ENCODE results near the gene PIGT. TPM values are rescaled to one million over a fixed set of nuclear protein-coding genes. Genes with fewer than 3 reads are reported as not detected.

Gene PIGT
- total and polyA plus RNA-seq, 5 experiments from 2014 or later: 73.4 to 90.6 (median 80.1) TPM

DNA sequence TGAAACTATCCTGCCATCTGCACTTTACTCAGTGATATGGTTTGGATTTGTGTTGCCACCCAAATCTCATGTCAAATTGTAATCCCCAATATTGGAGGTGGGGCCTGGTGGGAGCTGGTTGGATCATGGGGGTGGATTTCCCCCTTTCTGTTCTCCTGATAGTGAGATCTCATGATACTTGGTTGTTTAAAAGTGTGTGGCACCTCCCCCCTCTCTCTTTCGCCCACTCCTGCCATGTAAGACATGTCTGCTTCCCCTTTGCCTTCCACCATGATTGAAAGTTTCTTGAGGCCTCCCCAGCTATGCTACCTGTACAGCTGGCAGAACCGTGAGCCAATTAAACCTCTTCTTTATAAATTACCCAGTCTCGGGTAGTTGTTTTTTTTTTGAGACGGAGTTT lies 18.0 kb downstream of the PIGT start:
- Mint-ChIP-seq H3K36me3 (peaks cover 0 to 25% (median 0%) of the 10 kb centered on the region in 3 donors), H3K27me3 (no peaks in the 10 kb centered on the region), H3K9me3 (no peaks in the 10 kb centered on the region), H3K4me3 (no peak overlapping the region), H3K27ac (peak overlapping the region in 2 of 10 donors; percentile 67 to 71), H3K4me1 (peaks cover 5 to 23% (median 15%) of the 10 kb centered on the region in 4 donors)
- DNase-seq: no peak
- POLR2A ChIA-PET: interaction anchor here (1.0 to 1.5 kb wide), 2 partner anchors 18 to 60 kb away, joined by 3 read pairs; partner anchors contain the start of gene PIGT
- no peak for ATAC-seq

DNA sequence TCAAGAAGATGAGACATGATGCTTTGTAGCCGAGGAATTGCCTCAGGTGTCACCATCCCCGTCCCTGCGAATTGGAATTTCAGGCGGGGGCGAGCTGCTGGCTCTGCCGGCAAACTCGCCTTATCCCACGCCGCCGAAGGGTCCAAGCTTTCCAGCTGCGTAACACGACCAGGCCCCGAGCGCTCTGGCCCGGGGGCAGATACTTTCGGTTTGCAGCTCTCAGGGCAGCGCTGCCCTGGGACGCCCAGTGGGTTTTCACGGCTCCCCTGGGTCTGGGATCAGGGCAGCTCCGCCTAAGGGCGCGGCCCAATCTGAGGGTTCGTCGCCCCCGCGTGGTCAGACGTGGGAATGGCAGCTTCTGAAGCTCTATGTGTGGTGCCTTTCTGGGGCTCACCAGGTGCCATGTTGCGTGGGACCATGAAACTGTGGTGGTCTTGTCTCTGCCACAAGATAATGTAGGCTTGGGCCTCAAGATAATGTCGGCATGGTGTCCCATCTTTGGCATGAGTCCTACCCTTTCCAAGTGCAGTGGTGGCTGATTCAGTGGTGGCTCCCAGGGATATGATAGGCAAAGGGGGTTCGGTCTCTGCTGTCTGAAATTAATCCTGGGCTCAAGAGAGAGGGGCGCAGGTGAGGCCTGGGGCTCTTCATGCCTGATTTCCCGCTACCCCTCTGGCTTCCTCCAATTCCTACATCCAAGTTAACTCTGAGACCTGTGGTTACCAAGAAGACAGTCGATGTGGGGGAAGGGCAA lies 21.0 kb downstream of the PIGT start:
- DNase-seq (peak; percentile 78 to 92 (median 86)), ATAC-seq (peak; percentile 99 to 100)
- POLR2A ChIA-PET: interaction anchor here (0.6 to 3.2 kb wide), 9 partner anchors 21 to 534 kb away, joined by 3 to 67 read pairs (median 5); partner anchors contain the start of genes PIGT and SYS1
- peaks cover 5 to 23% (median 15%) of the 10 kb centered on the region in 4 donors for H3K4me1 Mint-ChIP-seq
- no peaks in the 10 kb centered on the region for H3K9me3 Mint-ChIP-seq
- H3K4me3 Mint-ChIP-seq: peak overlapping the region; percentile 75 to 88 (median 84)
- H3K27ac Mint-ChIP-seq: peak overlapping the region; percentile 22 to 86 (median 80)
- peaks cover 0 to 14% (median 0%) of the 10 kb centered on the region in 3 donors for H3K36me3 Mint-ChIP-seq
- no peaks in the 10 kb centered on the region for H3K27me3 Mint-ChIP-seq

DNA sequence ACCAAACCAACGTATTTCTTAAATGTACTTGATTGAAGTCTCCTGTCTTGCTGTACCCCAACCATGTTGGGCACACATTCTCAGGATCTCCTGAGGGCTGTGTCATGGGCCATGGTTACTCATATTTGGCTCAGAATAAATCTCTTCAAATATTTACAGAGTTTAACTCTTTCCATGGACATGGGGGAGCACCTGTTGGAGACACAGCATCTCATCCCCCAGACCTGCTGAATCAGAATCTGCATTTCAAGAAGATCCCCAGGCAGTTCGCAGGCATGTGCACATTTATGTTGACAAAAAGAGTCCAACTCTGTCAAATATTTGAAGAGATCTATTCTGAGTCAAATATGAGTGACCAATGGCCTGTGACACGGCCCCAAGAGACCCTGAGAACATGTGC lies 24.5 kb downstream of the PIGT start:
- Mint-ChIP-seq H3K27ac (no peak overlapping the region), H3K9me3 (no peaks in the 10 kb centered on the region), H3K36me3 (no peaks in the 10 kb centered on the region), H3K4me3 (no peak overlapping the region), H3K4me1 (peaks cover 23 to 33% (median 28%) of the 10 kb centered on the region in 4 donors), H3K27me3 (peaks cover 0 to 15% (median 0%) of the 10 kb centered on the region in 5 donors)
- ATAC-seq (no peak), DNase-seq (no peak)
- POLR2A ChIA-PET: no interaction called here

DNA sequence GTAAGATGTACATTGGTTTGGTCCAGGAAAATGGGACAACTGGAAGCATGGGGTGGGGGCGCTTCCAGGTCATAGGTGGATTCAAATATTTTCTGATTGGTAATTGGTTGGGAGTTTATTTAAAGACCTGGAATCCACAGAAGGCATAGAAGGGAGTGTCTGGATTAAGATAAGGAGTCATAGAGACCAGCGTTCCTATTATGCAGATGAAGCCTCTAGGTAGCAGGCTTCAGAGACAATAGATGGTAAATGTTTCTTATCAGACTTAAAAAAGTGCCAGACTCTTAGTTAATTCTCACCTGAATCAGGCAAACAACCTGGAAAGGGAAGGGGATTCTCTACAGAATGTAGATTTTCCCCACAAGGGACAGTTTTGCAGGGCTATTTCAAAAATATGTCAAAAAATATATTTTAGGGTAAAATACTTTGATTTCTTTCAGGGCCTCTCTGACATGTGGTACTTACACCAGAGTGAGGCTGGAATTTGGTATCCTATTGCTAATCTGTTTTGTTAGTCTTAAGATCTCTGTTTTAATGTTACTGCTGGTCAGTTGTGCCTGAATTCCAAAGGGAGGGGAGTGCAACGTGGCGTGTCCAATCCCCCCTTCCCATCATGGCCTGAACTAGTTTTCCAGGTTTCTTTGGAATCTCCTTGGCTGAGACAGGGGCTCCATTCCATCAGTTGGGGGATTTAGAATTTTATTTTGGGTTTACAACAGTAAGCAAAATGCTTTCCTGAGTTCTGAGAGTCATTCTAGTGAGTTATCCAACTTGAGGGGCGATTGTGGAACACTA lies 25.1 kb downstream of the PIGT start:
- Mint-ChIP-seq H3K4me3 (no peak overlapping the region), H3K36me3 (no peaks in the 10 kb centered on the region), H3K4me1 (peaks cover 23 to 36% (median 33%) of the 10 kb centered on the region in 4 donors), H3K27me3 (peaks cover 0 to 22% (median 0%) of the 10 kb centered on the region in 5 donors), H3K27ac (no peak overlapping the region), H3K9me3 (no peaks in the 10 kb centered on the region)
- DNase-seq (no peak), ATAC-seq (no peak)
- POLR2A ChIA-PET: no interaction called here

DNA sequence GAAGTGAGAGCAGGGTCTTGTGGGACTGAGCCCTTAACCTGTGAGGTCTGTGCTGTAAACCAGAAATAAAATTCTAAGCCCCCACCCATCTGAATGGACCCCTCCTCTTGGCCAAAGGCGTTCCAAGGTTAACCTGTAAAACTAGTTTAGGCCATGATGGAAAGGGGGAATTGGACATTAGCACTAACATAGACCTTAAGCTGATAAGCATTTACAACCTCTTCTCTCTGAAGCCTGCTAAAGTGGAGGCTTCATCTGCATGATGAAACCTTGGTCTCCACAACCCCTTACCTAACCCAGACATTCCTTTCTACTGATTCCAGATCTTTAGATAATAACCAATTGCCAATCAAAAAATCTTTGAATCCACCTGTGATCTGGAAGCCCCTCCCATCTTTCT lies 25.8 kb downstream of the PIGT start:
- H3K27me3 Mint-ChIP-seq: peaks cover 0 to 26% (median 0%) of the 10 kb centered on the region in 5 donors
- peaks cover 23 to 31% (median 30%) of the 10 kb centered on the region in 4 donors for H3K4me1 Mint-ChIP-seq
- no peaks in the 10 kb centered on the region for H3K36me3 Mint-ChIP-seq
- no peak overlapping the region for H3K4me3 Mint-ChIP-seq
- no peak for DNase-seq
- POLR2A ChIA-PET: no interaction called here
- H3K27ac Mint-ChIP-seq: peak overlapping the region in 1 of 10 donors; percentile 7
- no peaks in the 10 kb centered on the region for H3K9me3 Mint-ChIP-seq
- no peak for ATAC-seq

DNA sequence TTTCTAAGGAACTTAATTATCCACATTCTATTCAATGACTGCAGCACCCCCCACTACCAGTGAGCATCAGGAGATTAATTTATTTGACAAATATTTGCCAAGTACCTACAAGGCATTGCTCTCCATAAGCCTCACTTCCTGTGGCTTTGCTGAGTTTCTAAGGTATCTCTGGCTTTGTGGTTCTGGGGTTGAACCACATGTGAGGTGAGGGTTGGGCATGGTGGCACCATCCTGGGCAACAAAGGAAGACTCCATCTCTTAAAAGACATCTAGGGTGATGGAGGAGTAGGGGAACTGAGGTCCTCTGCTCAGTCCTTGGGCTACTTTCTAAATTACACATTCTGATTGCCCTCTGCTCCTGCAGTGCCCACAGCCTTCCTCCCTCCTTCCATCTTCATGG lies 28.1 kb downstream of the PIGT start:
- Mint-ChIP-seq H3K36me3 (peaks cover 0 to 10% (median 5%) of the 10 kb centered on the region in 3 donors), H3K27me3 (peaks cover 0 to 35% (median 6%) of the 10 kb centered on the region in 5 donors), H3K4me3 (peak overlapping the region in 7 of 10 donors; percentile 1 to 57 (median 18)), H3K9me3 (no peaks in the 10 kb centered on the region), H3K4me1 (peaks cover 18 to 26% (median 24%) of the 10 kb centered on the region in 4 donors), H3K27ac (peak overlapping the region in 1 of 10 donors; percentile 55)
- POLR2A ChIA-PET: interaction anchor here (1.6 kb wide), 1 partner anchor 81 kb away, joined by 5 read pairs; the partner anchor contains the start of gene SYS1
- DNase-seq (peak in 6 of 10 donors; percentile 20 to 68 (median 48)), ATAC-seq (peak; percentile 62 to 98)

DNA sequence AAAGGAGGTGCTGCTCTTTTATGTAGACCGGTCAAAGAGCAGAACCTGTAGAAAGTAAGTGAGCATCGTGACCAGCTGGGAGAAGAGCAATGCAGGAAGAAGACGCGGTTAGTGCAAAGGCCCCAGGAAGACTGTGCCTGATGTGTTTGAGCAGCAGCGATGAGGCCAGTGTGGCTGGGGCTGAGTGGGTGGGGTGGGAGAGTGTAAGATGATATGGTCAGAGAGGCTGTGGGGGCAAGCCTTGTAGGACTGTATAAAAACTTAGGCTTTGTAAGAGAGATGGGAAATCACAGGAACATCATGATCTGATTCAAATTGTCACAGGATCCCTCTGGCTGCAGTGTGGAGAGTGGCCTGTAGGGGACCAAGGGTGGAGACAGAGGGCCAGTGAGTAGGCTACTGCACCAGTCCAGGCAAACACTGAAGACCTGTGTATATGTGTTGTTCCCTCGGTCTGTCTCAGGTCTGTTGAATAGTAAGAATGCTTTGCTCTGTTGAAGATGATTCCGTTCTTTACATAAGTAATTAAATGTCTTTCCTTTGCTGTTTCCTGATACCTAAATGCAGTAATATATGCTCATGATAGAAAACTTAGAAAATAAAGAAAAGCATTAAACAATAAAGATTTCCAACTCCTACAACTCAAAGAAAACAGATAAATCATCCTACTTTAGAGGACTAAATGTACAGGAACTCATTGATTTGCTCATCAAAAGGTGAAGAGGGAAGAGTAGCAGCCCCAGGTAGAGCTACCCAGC lies 30.0 kb downstream of the PIGT start:
- H3K27ac Mint-ChIP-seq: peak overlapping the region in 1 of 10 donors; percentile 2
- peaks cover 18 to 30% (median 25%) of the 10 kb centered on the region in 4 donors for H3K4me1 Mint-ChIP-seq
- H3K9me3 Mint-ChIP-seq: no peaks in the 10 kb centered on the region
- H3K4me3 Mint-ChIP-seq: peak overlapping the region in 1 of 10 donors; percentile 38
- H3K36me3 Mint-ChIP-seq: peaks cover 0 to 10% (median 5%) of the 10 kb centered on the region in 3 donors
- ATAC-seq (peak in 1 of 2 donors; percentile 59), DNase-seq (peak in 1 of 10 donors; percentile 12)
- peaks cover 0 to 35% (median 6%) of the 10 kb centered on the region in 5 donors for H3K27me3 Mint-ChIP-seq
- POLR2A ChIA-PET: no interaction called here

DNA sequence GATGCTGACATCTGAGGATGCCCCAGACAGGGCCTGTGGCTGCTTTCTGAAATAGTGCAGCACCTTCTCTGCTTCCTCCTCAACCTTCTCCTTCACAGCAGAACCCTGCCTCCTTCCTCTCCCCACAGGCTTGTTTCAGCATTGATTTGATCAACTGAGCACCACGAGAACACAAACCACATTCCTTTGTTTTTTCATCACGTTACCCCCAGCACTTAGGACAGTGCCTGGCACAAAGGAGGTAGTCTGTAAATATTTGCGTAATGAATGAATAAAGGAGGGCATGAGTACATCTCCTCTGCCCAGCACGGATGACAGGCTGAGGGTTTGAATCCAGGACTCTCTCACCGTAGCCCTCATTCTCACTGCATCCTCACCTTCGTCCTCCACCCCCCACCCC lies 32.3 kb downstream of the PIGT start:
- Mint-ChIP-seq H3K27me3 (peaks cover 0 to 35% (median 6%) of the 10 kb centered on the region in 5 donors), H3K27ac (peak overlapping the region in 1 of 10 donors; percentile 41), H3K9me3 (no peaks in the 10 kb centered on the region), H3K4me3 (no peak overlapping the region), H3K36me3 (peaks cover 0 to 12% (median 5%) of the 10 kb centered on the region in 3 donors), H3K4me1 (peaks cover 18 to 32% (median 28%) of the 10 kb centered on the region in 4 donors)
- no peak for ATAC-seq
- DNase-seq: no peak
- POLR2A ChIA-PET: no interaction called here

DNA sequence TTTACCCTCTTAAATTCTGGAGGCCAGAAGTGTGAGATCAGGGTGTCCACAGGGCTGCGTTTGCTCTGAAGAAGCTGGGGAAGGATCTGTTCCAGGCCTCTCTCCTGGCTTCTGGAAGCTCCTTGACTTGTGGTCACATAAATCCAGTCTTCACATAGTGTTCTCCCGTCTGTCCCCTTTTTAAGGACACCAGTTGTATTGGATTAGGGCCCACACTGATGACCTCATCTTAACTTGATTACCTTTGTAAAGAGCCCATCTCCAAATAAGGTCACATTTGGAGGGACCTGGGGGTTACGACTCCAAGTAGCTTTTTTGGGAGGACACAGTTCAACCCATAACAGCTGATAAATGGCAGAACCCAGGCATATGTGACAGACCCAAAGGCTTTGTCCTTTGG lies 33.6 kb downstream of the PIGT start:
- peaks cover 8 to 22% (median 17%) of the 10 kb centered on the region in 4 donors for H3K4me1 Mint-ChIP-seq
- no peaks in the 10 kb centered on the region for H3K9me3 Mint-ChIP-seq
- POLR2A ChIA-PET: no interaction called here
- ATAC-seq (no peak), DNase-seq (no peak)
- H3K27me3 Mint-ChIP-seq: peaks cover 0 to 36% (median 6%) of the 10 kb centered on the region in 5 donors
- no peak overlapping the region for H3K27ac Mint-ChIP-seq
- peaks cover 0 to 12% (median 5%) of the 10 kb centered on the region in 3 donors for H3K36me3 Mint-ChIP-seq
- no peak overlapping the region for H3K4me3 Mint-ChIP-seq

DNA sequence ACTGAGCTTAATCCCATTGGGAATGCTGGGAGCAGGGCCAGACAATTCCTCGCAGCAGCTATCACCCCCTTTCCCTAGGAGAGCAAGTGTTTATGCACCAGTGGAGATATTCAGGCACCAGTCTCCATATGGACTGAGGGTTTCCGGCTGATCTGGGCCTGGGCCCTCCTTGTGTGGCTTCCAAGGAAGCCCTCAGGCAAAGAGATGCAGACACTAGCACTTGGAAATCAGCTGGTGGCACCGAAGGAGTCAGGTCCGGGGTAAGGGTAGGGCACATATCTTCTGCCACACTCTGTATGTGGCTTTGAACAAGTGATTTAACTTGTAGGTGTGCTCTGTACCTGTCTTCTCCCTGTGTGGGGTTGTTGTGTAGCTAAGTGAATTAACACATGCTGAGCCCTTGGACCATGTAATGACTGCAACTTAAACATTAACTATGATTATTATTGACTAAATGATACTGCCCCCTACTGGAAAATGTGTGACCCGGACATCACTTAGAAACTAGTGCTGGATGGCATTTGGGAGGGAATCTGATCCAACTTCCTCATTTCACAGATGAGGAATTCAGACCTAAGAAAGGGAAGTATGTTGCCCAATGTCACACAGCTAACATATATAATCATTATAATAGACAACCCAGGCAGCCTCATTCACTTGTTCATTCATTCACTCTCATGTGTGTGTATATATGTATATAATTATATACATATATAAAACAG lies 34.3 kb downstream of the PIGT start:
- peak in 5 of 10 donors; percentile 10 to 52 (median 47) for DNase-seq
- H3K27ac Mint-ChIP-seq: no peak overlapping the region
- H3K36me3 Mint-ChIP-seq: peaks cover 0 to 12% (median 5%) of the 10 kb centered on the region in 3 donors
- peaks cover 0 to 33% (median 6%) of the 10 kb centered on the region in 5 donors for H3K27me3 Mint-ChIP-seq
- POLR2A ChIA-PET: interaction anchor here (0.9 kb wide), 1 partner anchor 88 kb away, joined by 3 read pairs; the partner anchor contains the start of gene SYS1
- no peaks in the 10 kb centered on the region for H3K9me3 Mint-ChIP-seq
- peaks cover 2 to 15% (median 10%) of the 10 kb centered on the region in 4 donors for H3K4me1 Mint-ChIP-seq
- ATAC-seq: peak; percentile 30 to 68
- no peak overlapping the region for H3K4me3 Mint-ChIP-seq

DNA sequence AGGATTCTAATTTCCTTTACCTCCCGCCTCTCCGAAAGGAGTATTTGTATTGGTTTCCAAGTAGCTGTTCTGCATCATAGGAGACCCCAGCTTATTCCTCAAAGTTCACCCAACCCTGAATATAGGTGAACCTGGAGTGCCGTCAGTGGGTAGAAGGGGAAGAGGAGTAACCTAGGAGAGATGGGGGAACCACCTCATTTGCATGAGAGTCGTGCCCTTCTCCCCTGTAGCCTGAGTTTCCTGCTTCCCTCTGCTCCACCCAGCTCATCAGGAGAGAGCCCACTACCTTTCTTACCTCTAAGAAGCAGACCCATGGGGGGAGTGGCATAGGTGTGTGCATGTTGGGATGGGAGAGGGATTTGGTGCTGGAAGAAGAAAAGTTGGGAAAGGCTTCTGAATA lies 36.3 kb downstream of the PIGT start:
- no peak overlapping the region for H3K4me3 Mint-ChIP-seq
- no peak for DNase-seq
- peaks cover 0 to 8% (median 3%) of the 10 kb centered on the region in 4 donors for H3K4me1 Mint-ChIP-seq
- H3K9me3 Mint-ChIP-seq: no peaks in the 10 kb centered on the region
- peaks cover 0 to 19% (median 4%) of the 10 kb centered on the region in 5 donors for H3K27me3 Mint-ChIP-seq
- no peak for ATAC-seq
- POLR2A ChIA-PET: no interaction called here
- peaks cover 4 to 23% (median 5%) of the 10 kb centered on the region in 3 donors for H3K36me3 Mint-ChIP-seq
- H3K27ac Mint-ChIP-seq: no peak overlapping the region
